ENCODE data around the gene AACS. TPM values are rescaled to one million over a fixed set of nuclear protein-coding genes. Genes with fewer than 3 reads are reported as not detected.

The AACS gene
- total and polyA plus RNA-seq, 2 of the 8 experiments (the other 6 are each of a cell fraction or from before 2014, with no cell fraction given) = 51.9 to 52.4 TPM

DNA sequence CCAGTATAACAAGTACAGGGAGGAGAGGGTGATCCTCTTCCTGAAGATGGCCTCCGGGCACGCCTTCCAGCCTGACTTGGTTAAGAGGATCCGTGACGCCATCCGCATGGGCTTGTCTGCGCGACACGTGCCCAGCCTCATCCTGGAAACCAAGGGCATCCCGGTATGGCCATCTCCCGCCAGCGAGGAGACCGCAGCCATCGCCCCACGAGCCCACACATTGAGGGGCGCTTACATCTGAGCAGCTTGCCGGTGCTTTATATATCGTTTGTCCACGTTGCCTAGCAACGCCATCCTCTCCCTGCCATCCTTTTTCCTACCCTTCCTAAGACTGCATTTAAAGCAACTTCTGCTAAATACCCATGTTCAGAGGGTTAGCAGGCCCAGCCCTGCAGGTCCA, 71.5 kb downstream of the AACS start (continued):
- TF ChIP-seq BRCA1 (IDR thresholded peaks at IDR 0.05; ENCODE audit: low read depth, low read length) (no peak), GABPA (IDR thresholded peaks at IDR 0.05; ENCODE audit: borderline replicate concordance, insufficient read depth, low read length) (no peak), PHF8 (conservative IDR thresholded peaks at IDR 0.05; ENCODE audit: low read depth, low read length) (no peak)

Measured in H1 (cell line).